HepG2 (cell line): ENCODE measurements around the gene SMIM36. TPM values are rescaled to one million over a fixed set of nuclear protein-coding genes. Genes with fewer than 3 reads are reported as not detected.

ENCODE experiments used
- BRCA1 ChIP-seq: sonication (generic); formaldehyde crosslinking; IDR thresholded peaks from 2 replicates; pipeline ENCODE4 v1.4.0; 2020; ENCODE audit warnings: missing genetic modification reagents
- ETV5 ChIP-seq: IDR thresholded peaks from 2 replicates; pipeline ENCODE4 v1.6.1; 2018; ENCODE audit warnings: missing biosample characterization, missing genetic modification reagents, inconsistent platforms, borderline replicate concordance
- IRX3 ChIP-seq: sonication (generic); formaldehyde crosslinking; IDR thresholded peaks from 2 replicates; pipeline ENCODE4 v1.8.1; 2023; ENCODE audit warnings: mild to moderate bottlenecking, low read depth, missing genetic modification reagents, borderline replicate concordance
- KMT2B ChIP-seq: IDR thresholded peaks from 2 replicates; pipeline ENCODE4 v1.6.1; 2016; ENCODE audit warnings: missing genetic modification reagents, missing compliant biosample characterization
- NONO ChIP-seq, 2 experiments: fragments of 450-650 bp in 1 of 2; sonication (generic) in 1 of 2; formaldehyde crosslinking in 1 of 2; IDR thresholded peaks in 1 of 2; conservative IDR thresholded peaks in 1 of 2; 2 replicates each; pipeline versions ENCODE4 v1.6.1 to v1.8.0; 2017 to 2022; ENCODE audit warnings: mild to moderate bottlenecking in 1 of 2, missing genetic modification reagents in 1 of 2, moderate library complexity in 1 of 2
- RAD51 ChIP-seq: fragments of 450-650 bp; IDR thresholded peaks from 2 replicates; pipeline ENCODE4 v1.6.1; 2016; ENCODE audit warnings: borderline replicate concordance
- RFX3 ChIP-seq: IDR thresholded peaks from 2 replicates; pipeline ENCODE4 v1.6.1; 2016; ENCODE audit warnings: missing biosample characterization, missing genetic modification reagents
- U2AF1 ChIP-seq: fragments of 200-400 bp; formaldehyde crosslinking; optimal IDR thresholded peaks from 2 replicates; pipeline ENCODE3; 2017; ENCODE audit warnings: mild to moderate bottlenecking, low read depth, low read length
- ZNF264 ChIP-seq: sonication (generic); formaldehyde crosslinking; IDR thresholded peaks from 2 replicates; pipeline ENCODE4 v1.4.0; 2020; ENCODE audit warnings: missing genetic modification reagents
- ZNF3 ChIP-seq: IDR thresholded peaks from 2 replicates; pipeline ENCODE4 v1.7.0; 2017; ENCODE audit warnings: inconsistent platforms
- ZNF564 ChIP-seq: sonication (generic); formaldehyde crosslinking; IDR thresholded peaks from 2 replicates; pipeline ENCODE4 v1.8.1; 2023; ENCODE audit warnings: mild to moderate bottlenecking, missing genetic modification reagents
- ZNF703 ChIP-seq: sonication (generic); formaldehyde crosslinking; IDR thresholded peaks from 2 replicates; pipeline ENCODE4 v1.5.1; 2020; ENCODE audit warnings: missing genetic modification reagents, mild to moderate bottlenecking, moderate library complexity, borderline replicate concordance
- ZNF792 ChIP-seq: IDR thresholded peaks from 2 replicates; pipeline ENCODE4 v1.6.1; 2016
- ZSCAN20 ChIP-seq: sonication (generic); formaldehyde crosslinking; IDR thresholded peaks from 2 replicates; pipeline ENCODE4 v1.4.0; 2020; ENCODE audit warnings: missing genetic modification reagents, mild to moderate bottlenecking, borderline replicate concordance
- polyA plus RNA-seq, 8 experiments: library from polyadenylated mRNA; depleted of rRNA in 3 of 8; stranded (reverse) in 7 of 8; unstranded in 1 of 8; fragments of >200 nt; fragmentation: Illumina TruSeq in 4 of 8; extraction: Trizol in 4 of 8; gene quantifications; 2 replicates each; pipeline versions ENCODE4 v1.2.1 to v1.2.3, GENCODE V29; 2011 to 2016; ENCODE audit warnings: low read depth in 4 of 8, missing spikeins in 1 of 8, mixed read lengths in 1 of 8; ENCODE audit not compliant: insufficient read depth in 1 of 8
- total RNA-seq, 5 experiments: library from RNA; depleted of rRNA; stranded (reverse); fragments of >200 nt; fragmentation: Illumina TruSeq; extraction: Trizol; gene quantifications; 2 replicates each; pipeline ENCODE4 v1.2.3, GENCODE V29; 2016; ENCODE audit warnings: low read depth in 1 of 5
- TF ChIP-seq, protein P1 (sequence below): sonication (generic); formaldehyde crosslinking; IDR thresholded peaks from 2 replicates; pipeline ENCODE4 v1.5.1; 2020; ENCODE audit warnings: missing genetic modification reagents, mild to moderate bottlenecking, borderline replicate concordance
- TF ChIP-seq, protein P2 (sequence below): sonication (generic); formaldehyde crosslinking; IDR thresholded peaks from 2 replicates; pipeline ENCODE4 v1.4.0; 2020; ENCODE audit warnings: mild to moderate bottlenecking, missing genetic modification reagents
- TF ChIP-seq, protein P3 (sequence below): sonication (generic); formaldehyde crosslinking; IDR thresholded peaks from 2 replicates; pipeline ENCODE4 v1.4.0; 2020; ENCODE audit warnings: missing genetic modification reagents
- TF ChIP-seq, protein P4 (sequence below): fragments of 450-650 bp; IDR thresholded peaks from 2 replicates; pipeline ENCODE4 v1.6.1; 2017; ENCODE audit warnings: mild to moderate bottlenecking
- TF ChIP-seq, protein P5 (sequence below): sonication (generic); formaldehyde crosslinking; IDR thresholded peaks from 2 replicates; pipeline ENCODE4 v1.9.0; 2021; ENCODE audit warnings: missing genetic modification reagents, borderline replicate concordance

The SMIM36 gene
- total and polyA plus RNA-seq, 2 of the 13 experiments (the other 11 are each of a cell fraction or from before 2014, with no cell fraction given) = not detected

DNA sequence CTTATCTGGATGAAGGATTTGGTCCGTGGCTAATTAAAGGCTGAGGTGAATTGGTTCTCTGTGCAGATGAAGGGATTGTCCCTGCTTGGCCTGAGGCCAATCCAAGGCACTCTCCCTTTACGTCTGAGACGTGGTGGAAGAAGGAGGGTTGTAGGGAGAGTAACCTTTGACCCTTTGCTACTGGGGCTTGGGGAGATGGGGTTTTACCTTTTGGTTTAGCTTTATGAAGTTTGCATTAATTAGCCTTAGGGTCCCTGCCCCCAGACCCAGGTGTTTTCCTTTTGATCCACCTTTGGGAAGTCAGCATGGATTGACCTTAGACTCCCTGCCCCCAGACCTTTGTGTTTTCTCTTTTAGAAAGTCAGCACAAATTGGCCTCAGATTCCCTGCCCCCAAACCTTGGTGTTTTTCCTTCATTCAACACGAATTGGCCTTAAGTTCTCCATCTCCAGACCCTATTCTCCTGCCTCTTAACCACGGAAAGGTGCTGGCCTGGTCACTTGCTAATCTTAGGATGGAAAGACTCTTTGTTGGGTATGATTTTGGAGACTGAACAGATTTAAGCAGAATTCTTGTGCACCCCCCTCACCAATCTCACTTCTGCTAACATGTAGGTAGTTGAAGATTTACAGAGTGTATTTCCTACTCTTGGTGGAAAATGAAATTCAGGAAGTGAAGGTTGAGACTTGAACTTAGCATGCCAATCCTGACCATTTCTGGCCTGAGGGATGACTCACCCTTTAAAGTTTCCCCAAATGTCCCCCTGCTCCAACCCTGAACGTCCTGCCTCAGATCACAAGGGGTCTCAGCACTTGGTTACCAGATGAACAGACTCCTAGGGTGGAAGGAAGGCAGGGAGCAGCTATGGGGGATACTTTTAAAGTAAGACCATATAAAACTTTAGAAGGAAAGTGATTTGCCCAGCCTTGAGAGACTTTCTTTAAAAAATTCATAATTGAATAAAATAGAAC lies 66.5 kb downstream of the SMIM36 start (continued):
- TF ChIP-seq NONO (IDR thresholded peaks at IDR 0.05) (no peak), NONO (CRISPR knock-in tag; conservative IDR thresholded peaks at IDR 0.05) (no peak), RFX3 (CRISPR knock-in tag) (no peak), ZNF792 (CRISPR knock-in tag) (peak; percentile 82; the same call in 1 of the 2 replicates), ZNF3 (CRISPR knock-in tag) (no peak), KMT2B (no peak; the same call in 1 of the 2 replicates), BRCA1 (CRISPR knock-in tag) (no peak), ZSCAN20 (no peak), ZNF264 (CRISPR knock-in tag) (no peak), IRX3 (CRISPR knock-in tag) (no peak), ETV5 (peak; percentile 84; the same call in 1 of the 2 replicates), U2AF1 (no peak), ZNF564 (peak; percentile 69; the same call in 1 of the 2 replicates), ZNF703 (CRISPR knock-in tag) (no peak), RAD51 (no peak)
- TF ChIP-seq, protein P1, sequence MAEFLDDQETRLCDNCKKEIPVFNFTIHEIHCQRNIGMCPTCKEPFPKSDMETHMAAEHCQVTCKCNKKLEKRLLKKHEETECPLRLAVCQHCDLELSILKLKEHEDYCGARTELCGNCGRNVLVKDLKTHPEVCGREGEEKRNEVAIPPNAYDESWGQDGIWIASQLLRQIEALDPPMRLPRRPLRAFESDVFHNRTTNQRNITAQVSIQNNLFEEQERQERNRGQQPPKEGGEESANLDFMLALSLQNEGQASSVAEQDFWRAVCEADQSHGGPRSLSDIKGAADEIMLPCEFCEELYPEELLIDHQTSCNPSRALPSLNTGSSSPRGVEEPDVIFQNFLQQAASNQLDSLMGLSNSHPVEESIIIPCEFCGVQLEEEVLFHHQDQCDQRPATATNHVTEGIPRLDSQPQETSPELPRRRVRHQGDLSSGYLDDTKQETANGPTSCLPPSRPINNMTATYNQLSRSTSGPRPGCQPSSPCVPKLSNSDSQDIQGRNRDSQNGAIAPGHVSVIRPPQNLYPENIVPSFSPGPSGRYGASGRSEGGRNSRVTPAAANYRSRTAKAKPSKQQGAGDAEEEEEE = no peak
- TF ChIP-seq, protein P2, sequence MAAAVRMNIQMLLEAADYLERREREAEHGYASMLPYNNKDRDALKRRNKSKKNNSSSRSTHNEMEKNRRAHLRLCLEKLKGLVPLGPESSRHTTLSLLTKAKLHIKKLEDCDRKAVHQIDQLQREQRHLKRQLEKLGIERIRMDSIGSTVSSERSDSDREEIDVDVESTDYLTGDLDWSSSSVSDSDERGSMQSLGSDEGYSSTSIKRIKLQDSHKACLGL (CRISPR knock-in tag) = no peak
- TF ChIP-seq, protein P3, sequence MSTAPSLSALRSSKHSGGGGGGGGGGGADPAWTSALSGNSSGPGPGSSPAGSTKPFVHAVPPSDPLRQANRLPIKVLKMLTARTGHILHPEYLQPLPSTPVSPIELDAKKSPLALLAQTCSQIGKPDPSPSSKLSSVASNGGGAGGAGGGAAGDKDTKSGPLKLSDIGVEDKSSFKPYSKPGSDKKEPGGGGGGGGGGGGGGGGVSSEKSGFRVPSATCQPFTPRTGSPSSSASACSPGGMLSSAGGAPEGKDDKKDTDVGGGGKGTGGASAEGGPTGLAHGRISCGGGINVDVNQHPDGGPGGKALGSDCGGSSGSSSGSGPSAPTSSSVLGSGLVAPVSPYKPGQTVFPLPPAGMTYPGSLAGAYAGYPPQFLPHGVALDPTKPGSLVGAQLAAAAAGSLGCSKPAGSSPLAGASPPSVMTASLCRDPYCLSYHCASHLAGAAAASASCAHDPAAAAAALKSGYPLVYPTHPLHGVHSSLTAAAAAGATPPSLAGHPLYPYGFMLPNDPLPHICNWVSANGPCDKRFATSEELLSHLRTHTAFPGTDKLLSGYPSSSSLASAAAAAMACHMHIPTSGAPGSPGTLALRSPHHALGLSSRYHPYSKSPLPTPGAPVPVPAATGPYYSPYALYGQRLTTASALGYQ (CRISPR knock-in tag) = peak; percentile 14; the same call in 1 of the 2 replicates
- TF ChIP-seq, protein P4, sequence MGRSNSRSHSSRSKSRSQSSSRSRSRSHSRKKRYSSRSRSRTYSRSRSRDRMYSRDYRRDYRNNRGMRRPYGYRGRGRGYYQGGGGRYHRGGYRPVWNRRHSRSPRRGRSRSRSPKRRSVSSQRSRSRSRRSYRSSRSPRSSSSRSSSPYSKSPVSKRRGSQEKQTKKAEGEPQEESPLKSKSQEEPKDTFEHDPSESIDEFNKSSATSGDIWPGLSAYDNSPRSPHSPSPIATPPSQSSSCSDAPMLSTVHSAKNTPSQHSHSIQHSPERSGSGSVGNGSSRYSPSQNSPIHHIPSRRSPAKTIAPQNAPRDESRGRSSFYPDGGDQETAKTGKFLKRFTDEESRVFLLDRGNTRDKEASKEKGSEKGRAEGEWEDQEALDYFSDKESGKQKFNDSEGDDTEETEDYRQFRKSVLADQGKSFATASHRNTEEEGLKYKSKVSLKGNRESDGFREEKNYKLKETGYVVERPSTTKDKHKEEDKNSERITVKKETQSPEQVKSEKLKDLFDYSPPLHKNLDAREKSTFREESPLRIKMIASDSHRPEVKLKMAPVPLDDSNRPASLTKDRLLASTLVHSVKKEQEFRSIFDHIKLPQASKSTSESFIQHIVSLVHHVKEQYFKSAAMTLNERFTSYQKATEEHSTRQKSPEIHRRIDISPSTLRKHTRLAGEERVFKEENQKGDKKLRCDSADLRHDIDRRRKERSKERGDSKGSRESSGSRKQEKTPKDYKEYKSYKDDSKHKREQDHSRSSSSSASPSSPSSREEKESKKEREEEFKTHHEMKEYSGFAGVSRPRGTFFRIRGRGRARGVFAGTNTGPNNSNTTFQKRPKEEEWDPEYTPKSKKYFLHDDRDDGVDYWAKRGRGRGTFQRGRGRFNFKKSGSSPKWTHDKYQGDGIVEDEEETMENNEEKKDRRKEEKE = no peak
- TF ChIP-seq, protein P5, sequence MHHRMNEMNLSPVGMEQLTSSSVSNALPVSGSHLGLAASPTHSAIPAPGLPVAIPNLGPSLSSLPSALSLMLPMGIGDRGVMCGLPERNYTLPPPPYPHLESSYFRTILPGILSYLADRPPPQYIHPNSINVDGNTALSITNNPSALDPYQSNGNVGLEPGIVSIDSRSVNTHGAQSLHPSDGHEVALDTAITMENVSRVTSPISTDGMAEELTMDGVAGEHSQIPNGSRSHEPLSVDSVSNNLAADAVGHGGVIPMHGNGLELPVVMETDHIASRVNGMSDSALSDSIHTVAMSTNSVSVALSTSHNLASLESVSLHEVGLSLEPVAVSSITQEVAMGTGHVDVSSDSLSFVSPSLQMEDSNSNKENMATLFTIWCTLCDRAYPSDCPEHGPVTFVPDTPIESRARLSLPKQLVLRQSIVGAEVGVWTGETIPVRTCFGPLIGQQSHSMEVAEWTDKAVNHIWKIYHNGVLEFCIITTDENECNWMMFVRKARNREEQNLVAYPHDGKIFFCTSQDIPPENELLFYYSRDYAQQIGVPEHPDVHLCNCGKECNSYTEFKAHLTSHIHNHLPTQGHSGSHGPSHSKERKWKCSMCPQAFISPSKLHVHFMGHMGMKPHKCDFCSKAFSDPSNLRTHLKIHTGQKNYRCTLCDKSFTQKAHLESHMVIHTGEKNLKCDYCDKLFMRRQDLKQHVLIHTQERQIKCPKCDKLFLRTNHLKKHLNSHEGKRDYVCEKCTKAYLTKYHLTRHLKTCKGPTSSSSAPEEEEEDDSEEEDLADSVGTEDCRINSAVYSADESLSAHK (CRISPR knock-in tag) = no peak
